ENCODE results near the gene USP36. TPM values are rescaled to one million over a fixed set of nuclear protein-coding genes. Genes with fewer than 3 reads are reported as not detected.

USP36 gene
- total RNA-seq, 1 experiment from 2014 or later, result 37.5 TPM

- Histone ChIP-seq H4K20me1 (ENCODE audit: low read length) (0 out of 2 replicates have a peak, but pooled peaks cover 10% of the 10 kb centered on the region), H3K27ac (ENCODE audit: low read length) (no peak overlapping the region), H3K4me2 (ENCODE audit: low read length) (no peak overlapping the region), H3K36me3 (ENCODE audit: low read depth, low read length) (peaks cover 73% of the 10 kb centered on the region), H3F3A (ENCODE audit: low read length, unreplicated experiment) (no peaks in the 10 kb centered on the region), H3K9me3 (ENCODE audit: low read length) (no peaks in the 10 kb centered on the region), H3K79me2 (ENCODE audit: low read length) (no peaks in the 10 kb centered on the region), H3K9ac (ENCODE audit: low read length) (no peak overlapping the region), H3K9me2 (replicated peaks; ENCODE audit: low read length) (no peaks in the 10 kb centered on the region), H2AFZ (ENCODE audit: low read length) (no peak overlapping the region), H3K27me3 (ENCODE audit: low read length) (no peaks in the 10 kb centered on the region), H3K4me1 (ENCODE audit: insufficient read depth, low read length) (no peaks in the 10 kb centered on the region), H3K4me3 (ENCODE audit: low read length) (no peak overlapping the region)
- no peak for TF ChIP-seq EZH2phosphoT487 (IDR thresholded peaks at IDR 0.05; ENCODE audit: borderline replicate concordance, low read length)
- TF ChIP-seq CTCF (conservative IDR thresholded peaks at IDR 0.05; ENCODE audit: low read depth, low read length), result peak; percentile 77
- DNase-seq (peak; percentile 61), ATAC-seq (peak; percentile 58)
- ChIA-PET CTCF (no interaction called here), POLR2A (ENCODE audit: unreplicated experiment) (no interaction called here)
- intact Hi-C loops (cut with micrococcal nuclease), result no loop called here
- BruUV-seq (replicated peaks), result no TSS peak
Observed at GRCh38 chr17:78798695-78799559, 41.7 kb downstream of the USP36 start.

GRCh38 chr17:78797691-78798585 is 42.7 kb downstream of the USP36 start:
- no peaks in the 10 kb centered on the region for H3K27me3 ChIP-seq (ENCODE audit: low read length)
- ATAC-seq (no peak), DNase-seq (no peak)
- no peaks in the 10 kb centered on the region for H3F3A ChIP-seq (ENCODE audit: low read length, unreplicated experiment)
- no peak overlapping the region for H2AFZ ChIP-seq (ENCODE audit: low read length)
- H3K4me3 ChIP-seq (ENCODE audit: low read length), result no peak overlapping the region
- no peak overlapping the region for H3K4me2 ChIP-seq (ENCODE audit: low read length)
- no peaks in the 10 kb centered on the region for H3K9me2 ChIP-seq (replicated peaks; ENCODE audit: low read length)
- no peaks in the 10 kb centered on the region for H3K4me1 ChIP-seq (ENCODE audit: insufficient read depth, low read length)
- ChIA-PET POLR2A (ENCODE audit: unreplicated experiment) (no interaction called here), CTCF (no interaction called here)
- 0 out of 2 replicates have a peak, but pooled peaks cover 10% of the 10 kb centered on the region for H4K20me1 ChIP-seq (ENCODE audit: low read length)
- H3K9ac ChIP-seq (ENCODE audit: low read length), result no peak overlapping the region
- TF ChIP-seq EZH2phosphoT487 (IDR thresholded peaks at IDR 0.05; ENCODE audit: borderline replicate concordance, low read length) (no peak), CTCF (conservative IDR thresholded peaks at IDR 0.05; ENCODE audit: low read depth, low read length) (no peak), EZH2 (IDR thresholded peaks at IDR 0.05; ENCODE audit: low read length, unreplicated experiment) (no peak)
- no peaks in the 10 kb centered on the region for H3K79me2 ChIP-seq (ENCODE audit: low read length)
- H3K9me3 ChIP-seq (ENCODE audit: low read length), result no peaks in the 10 kb centered on the region
- peaks cover 66% of the 10 kb centered on the region for H3K36me3 ChIP-seq (ENCODE audit: low read depth, low read length)
- intact Hi-C loops (cut with micrococcal nuclease), result no loop called here
- no peak overlapping the region for H3K27ac ChIP-seq (ENCODE audit: low read length)
- no TSS peak for BruUV-seq (replicated peaks)
